ENCODE measurements around the gene KRT32.

Gene KRT32

DNA sequence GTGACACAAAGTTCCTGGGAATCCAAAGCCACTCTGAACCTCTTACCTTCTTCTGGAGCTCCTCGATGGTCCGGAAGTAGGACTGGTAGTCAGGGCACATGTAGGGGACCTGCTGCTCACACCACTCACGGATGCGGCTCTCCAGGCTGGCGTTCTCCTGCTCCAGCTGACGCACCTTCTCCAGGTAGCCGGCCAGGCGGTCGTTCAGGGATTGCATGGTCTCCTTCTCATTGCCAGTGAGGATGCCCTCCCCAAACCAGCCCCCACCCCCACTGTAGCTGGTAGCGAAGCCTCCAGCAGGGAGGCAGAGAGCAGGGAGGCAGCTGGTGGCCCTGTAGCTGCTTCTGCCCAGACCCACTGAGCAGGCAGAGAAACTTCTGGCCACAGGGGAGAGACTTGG lies 13.4 kb upstream of the KRT32 start:
- TF ChIP-seq CTCF (IDR thresholded peaks at IDR 0.05; ENCODE audit: borderline replicate concordance, control extremely low read depth, extremely low read depth, insufficient read depth, missing control alignments), result no peak
- DNase-seq (ENCODE audit: low spot score), result no peak
- in situ Hi-C loops (cut with MboI; ENCODE audit: low sequenced_read_pairs, unreplicated experiment), result no loop called here

DNA sequence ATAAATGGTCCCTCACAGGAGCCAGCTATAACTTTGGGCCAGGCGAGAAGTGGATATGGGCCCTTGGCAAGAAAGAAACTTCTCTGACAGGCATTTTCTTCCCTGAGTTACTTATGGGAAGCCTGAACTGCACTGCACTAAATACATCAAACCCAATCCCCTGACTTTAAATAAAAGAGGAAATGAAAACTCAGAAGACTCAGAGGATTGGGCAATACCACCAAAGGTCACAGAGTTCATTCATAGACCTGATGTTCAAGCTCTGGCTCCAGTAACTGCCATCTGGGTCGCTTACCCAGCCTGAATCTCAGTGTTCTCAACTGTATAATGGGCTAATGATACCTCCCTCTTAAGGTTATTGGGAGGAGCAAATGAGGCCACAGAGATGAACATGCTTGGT lies 12.9 kb upstream of the KRT32 start:
- no peak for TF ChIP-seq CTCF (IDR thresholded peaks at IDR 0.05; ENCODE audit: borderline replicate concordance, control extremely low read depth, extremely low read depth, insufficient read depth, missing control alignments)
- in situ Hi-C loops (cut with MboI; ENCODE audit: low sequenced_read_pairs, unreplicated experiment), result no loop called here
- DNase-seq (ENCODE audit: low spot score), result no peak

DNA sequence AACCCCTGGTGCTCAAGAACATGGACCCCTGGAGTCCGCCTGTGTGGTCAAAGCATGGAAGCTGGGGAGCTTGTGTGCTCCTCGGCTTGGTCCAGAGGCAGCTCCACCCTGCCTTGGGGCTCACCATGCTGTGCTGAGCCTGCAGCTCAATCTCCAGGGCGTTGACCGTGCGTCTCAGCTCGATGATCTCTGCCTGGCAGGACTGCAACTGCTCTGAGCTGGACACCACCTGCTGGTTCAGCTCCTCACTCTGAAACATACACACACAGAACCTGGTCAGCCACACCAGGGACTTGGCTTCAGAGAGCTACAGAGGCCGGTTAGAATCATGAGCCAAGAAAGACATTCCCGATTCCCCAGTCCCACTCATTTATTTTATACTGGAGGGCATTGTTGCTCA lies 11.1 kb upstream of the KRT32 start:
- no peak for TF ChIP-seq CTCF (IDR thresholded peaks at IDR 0.05; ENCODE audit: borderline replicate concordance, control extremely low read depth, extremely low read depth, insufficient read depth, missing control alignments)
- in situ Hi-C loops (cut with MboI; ENCODE audit: low sequenced_read_pairs, unreplicated experiment), result loop anchor here (10.0 kb wide), 1 partner anchor 57 kb away; no protein-coding TSS in a partner anchor
- no peak for DNase-seq (ENCODE audit: low spot score)

GRCh38 chr17:41476866-41477815 lies 10.0 kb upstream of the KRT32 start:
- DNase-seq (ENCODE audit: low spot score), result no peak
- in situ Hi-C loops (cut with MboI; ENCODE audit: low sequenced_read_pairs, unreplicated experiment), result loop anchor here (10.0 kb wide), 1 partner anchor 58 kb away; no protein-coding TSS in a partner anchor
- TF ChIP-seq CTCF (IDR thresholded peaks at IDR 0.05; ENCODE audit: borderline replicate concordance, control extremely low read depth, extremely low read depth, insufficient read depth, missing control alignments), result no peak

- in situ Hi-C loops (cut with MboI; ENCODE audit: low sequenced_read_pairs, unreplicated experiment), result loop anchor here (10.0 kb wide), 1 partner anchor 59 kb away; no protein-coding TSS in a partner anchor
- no peak for TF ChIP-seq CTCF (IDR thresholded peaks at IDR 0.05; ENCODE audit: borderline replicate concordance, control extremely low read depth, extremely low read depth, insufficient read depth, missing control alignments)
- no peak for DNase-seq (ENCODE audit: low spot score)
These were observed 8.2 kb upstream of the KRT32 start for GRCh38 chr17:41475421-41475820.

GRCh38 chr17:41474863-41475262 lies 7.7 kb upstream of the KRT32 start:
- in situ Hi-C loops (cut with MboI; ENCODE audit: low sequenced_read_pairs, unreplicated experiment), result loop anchor here (10.0 kb wide), 1 partner anchor 60 kb away; no protein-coding TSS in a partner anchor
- no peak for DNase-seq (ENCODE audit: low spot score)
- no peak for TF ChIP-seq CTCF (IDR thresholded peaks at IDR 0.05; ENCODE audit: borderline replicate concordance, control extremely low read depth, extremely low read depth, insufficient read depth, missing control alignments)
